Endothelial cell of umbilical vein (primary cell): ENCODE measurements around the gene EIF2B1. TPM values are rescaled to one million over a fixed set of nuclear protein-coding genes. Genes with fewer than 3 reads are reported as not detected.
"Not testable (repeated sequence)": the region's sequence is repeated elsewhere in the genome, so short reads cannot be mapped to it uniquely, and the experiment has no call there.

Experiments
- BruUV-seq: library from RNA; stranded (reverse); fragments of 400-500 nt; replicated peaks from 2 replicates; lab custom pipeline; 2021; lab: Mats Ljungman, UMichigan
- CTCF ChIA-PET: fragments of 300-600, 350-600 bp; sonication (Branson Sonifier 250); formaldehyde crosslinking; loops from one replicate; lab custom pipeline; 2021; ENCODE audit warnings: antibody characterized with exemption, inconsistent platforms; lab: Charles Lee
- POLR2A ChIA-PET: fragments of 300-600, 350-600 bp; sonication (Branson Sonifier 250); formaldehyde crosslinking; loops from one replicate; lab custom pipeline; 2021; ENCODE audit warnings: antibody characterized with exemption, inconsistent platforms; lab: Charles Lee
- DNase-seq: peaks from one replicate; pipeline ENCODE4 v3.0.0-alpha.2; 2011; ENCODE audit warnings: low read depth, low spot score
- FAIRE-seq: peaks from 2 replicates; lab custom pipeline; 2011; peaks lifted over from hg19 to GRCh38; lab: Jason Lieb, UNC
- H2AFZ ChIP-seq: 2 replicates; pipeline ENCODE4 v1.6.0; 2012; ENCODE audit warnings: low read depth, low read length, control low read depth, inconsistent platforms
- H3K27ac ChIP-seq: 2 replicates; pipeline ENCODE4 v1.5.1; 2011; ENCODE audit warnings: low read depth, mild to moderate bottlenecking, control low read depth, low read length, moderate library complexity; ENCODE audit not compliant: insufficient read depth
- H3K27me3 ChIP-seq, 2 experiments: 2 replicates each; pipeline versions ENCODE4 v1.6.0 to v1.6.1; 2011; ENCODE audit warnings: low read length in 2 of 2, mixed read lengths in 1 of 2; ENCODE audit not compliant: control insufficient read depth in 2 of 2, insufficient read depth in 2 of 2
- H3K36me3 ChIP-seq, 2 experiments: 2 replicates in 1 of 2; 3 replicates in 1 of 2; pipeline ENCODE4 v1.5.1; 2011; ENCODE audit warnings: low read length in 2 of 2, mild to moderate bottlenecking in 1 of 2, moderate library complexity in 1 of 2; ENCODE audit not compliant: control insufficient read depth in 2 of 2, insufficient read depth in 2 of 2; ENCODE audit errors: extremely low read depth in 1 of 2
- H3K4me1 ChIP-seq: 3 replicates; pipeline ENCODE4 v1.5.1; 2011; ENCODE audit warnings: mild to moderate bottlenecking, low read length; ENCODE audit not compliant: control insufficient read depth, insufficient read depth; ENCODE audit errors: extremely low read depth
- H3K4me2 ChIP-seq: 2 replicates; pipeline ENCODE4 v1.6.1; 2011; ENCODE audit warnings: low read length, control low read depth, mixed read lengths; ENCODE audit not compliant: insufficient read depth
- H3K4me3 ChIP-seq, 3 experiments: fragments of 200-600 bp in 1 of 3; sonication (generic), shearing (Covaris generic) in 1 of 3; replicated peaks in 1 of 3; 2 replicates each; pipeline ENCODE4 v1.5.1; 2011 to 2016; ENCODE audit warnings: control low read depth in 3 of 3, low read length in 3 of 3, mild to moderate bottlenecking in 2 of 3, inconsistent platforms in 1 of 3, low read depth in 1 of 3, moderate library complexity in 1 of 3; ENCODE audit not compliant: insufficient read depth in 1 of 3
- H3K79me2 ChIP-seq: 2 replicates; pipeline ENCODE4 v1.6.0; 2012; ENCODE audit warnings: low read length, inconsistent platforms; ENCODE audit not compliant: control insufficient read depth, insufficient read depth
- H3K9ac ChIP-seq: replicated peaks from 2 replicates; pipeline ENCODE3; 2011; ENCODE audit warnings: low read length, control low read depth; ENCODE audit not compliant: insufficient read depth; ENCODE audit errors: extremely low read depth
- H3K9me1 ChIP-seq: replicated peaks from 3 replicates; pipeline ENCODE4 v1.6.0; 2011; ENCODE audit warnings: mild to moderate bottlenecking, low read length; ENCODE audit not compliant: control insufficient read depth, insufficient read depth; ENCODE audit errors: extremely low read depth
- H3K9me3 ChIP-seq: replicated peaks from 2 replicates; pipeline ENCODE4 v1.5.1; 2012; ENCODE audit warnings: low read length, inconsistent platforms; ENCODE audit not compliant: control insufficient read depth, insufficient read depth
- H4K20me1 ChIP-seq: replicated peaks from 2 replicates; pipeline ENCODE3; 2011; ENCODE audit warnings: mild to moderate bottlenecking, low read length; ENCODE audit not compliant: control insufficient read depth, insufficient read depth; ENCODE audit errors: extremely low read depth
- CTCF ChIP-seq, 2 donors: IDR thresholded peaks; 1 replicate in 1 of 2; 2 replicates in 1 of 2; pipeline ENCODE4 v1.5.1; 2011; ENCODE audit warnings: low read length in 2 of 2, mild to moderate bottlenecking in 2 of 2, moderate library complexity in 2 of 2, control low read depth in 1 of 2, inconsistent platforms in 1 of 2, low read depth in 1 of 2; ENCODE audit not compliant: insufficient read depth in 1 of 2; ENCODE audit errors: extremely low read depth in 1 of 2
- EZH2 ChIP-seq: IDR thresholded peaks from 2 replicates; pipeline ENCODE4 v1.6.1; 2012; ENCODE audit warnings: borderline replicate concordance, low read depth, mild to moderate bottlenecking, moderate library complexity, low read length, inconsistent platforms; ENCODE audit not compliant: severe bottlenecking
- FOS ChIP-seq: IDR thresholded peaks from 2 replicates; pipeline ENCODE4 v1.6.1; 2011; ENCODE audit warnings: mild to moderate bottlenecking, low read length, moderate library complexity, borderline replicate concordance; ENCODE audit not compliant: insufficient read depth
- GATA2 ChIP-seq: IDR thresholded peaks from 2 replicates; pipeline ENCODE4 v1.7.0; 2011; ENCODE audit warnings: low read depth, mild to moderate bottlenecking, moderate library complexity, mixed read lengths, low read length; ENCODE audit not compliant: insufficient read length, insufficient read depth
- JUN ChIP-seq: IDR thresholded peaks from 2 replicates; pipeline ENCODE4 v1.6.1; 2011; ENCODE audit warnings: borderline replicate concordance, low read depth; ENCODE audit not compliant: insufficient read length, insufficient read depth
- MAX ChIP-seq: IDR thresholded peaks from 2 replicates; pipeline ENCODE4 v1.6.1; 2011; ENCODE audit not compliant: insufficient read depth, insufficient read length
- POLR2A ChIP-seq: IDR thresholded peaks from 2 replicates; pipeline ENCODE4 v1.6.1; 2012; ENCODE audit warnings: low read depth, mild to moderate bottlenecking, control low read depth, low read length
- dilution Hi-C: fragments of 300-500 bp; cut with MboI; formaldehyde crosslinking; loops from one replicate; pipeline ENCODE4 v1.15.0; 2019; ENCODE audit warnings: low sequenced_read_pairs; ENCODE audit not compliant: extremely low pct_ligation_motif_present
- intact Hi-C: fragments of 100-400 bp; cut with micrococcal nuclease; formaldehyde crosslinking; loops from one replicate; pipeline ENCODE4 v1.10.0; 2022
- polyA plus RNA-seq, 4 experiments: library from polyadenylated mRNA; depleted of rRNA in 3 of 4; stranded (reverse) in 3 of 4; unstranded in 1 of 4; fragments of >200 nt; gene quantifications; 2 replicates each; pipeline versions ENCODE4 v1.2.1 to v1.2.3, GENCODE V29; 2011 to 2012; ENCODE audit warnings: missing spikeins in 1 of 4
- total RNA-seq: library from RNA; stranded (reverse); gene quantifications from 2 replicates; pipeline ENCODE4 v1.2.3, GENCODE V29; 2021

The EIF2B1 gene
- total and polyA plus RNA-seq, 2 donors (not counting 3 experiments of a cell fraction or from before 2014, with no cell fraction given), result 32.6 to 61.8 TPM

GRCh38 chr12:123607756-123608155 lies 25.7 kb downstream of the EIF2B1 start:
- H3K36me3 ChIP-seq, result peaks cover 26 to 35% of the 10 kb centered on the region in 2 experiments
- DNase-seq, result no peak
- no TSS peak for BruUV-seq
- POLR2A ChIA-PET, result no interaction called here
- CTCF ChIA-PET, result no interaction called here
- H4K20me1 ChIP-seq, result no peaks in the 10 kb centered on the region
- H3K27ac ChIP-seq, result no peak overlapping the region
- H3K79me2 ChIP-seq, result peaks cover 41% of the 10 kb centered on the region
- TF ChIP-seq CTCF (IDR thresholded peaks at IDR 0.05; ENCODE audit: extremely low read depth in 1 of 2, insufficient read depth in 1 of 2, low read depth in 1 of 2, low read length in 2 of 2), result no peak
- no peak for TF ChIP-seq FOS
- no peak for TF ChIP-seq MAX
- TF ChIP-seq POLR2A, result no peak
- TF ChIP-seq GATA2, result no peak
- TF ChIP-seq EZH2, result no peak
- no peak for TF ChIP-seq JUN
- intact Hi-C loops, result no loop called here
- H3K4me3 ChIP-seq, result no peak overlapping the region
- dilution Hi-C loops, result loop anchor here (25.0 kb wide), 1 partner anchor 320 kb away; no protein-coding TSS in a partner anchor
- H3K9me1 ChIP-seq, result no peaks in the 10 kb centered on the region
- H3K9ac ChIP-seq, result no peak overlapping the region
- no peak for FAIRE-seq
- H3K4me2 ChIP-seq, result no peak overlapping the region
- H3K27me3 ChIP-seq, result no peaks in the 10 kb centered on the region
- H3K4me1 ChIP-seq, result peaks cover 4% of the 10 kb centered on the region
- H3K9me3 ChIP-seq, result no peaks in the 10 kb centered on the region
- H2AFZ ChIP-seq, result no peak overlapping the region

DNA sequence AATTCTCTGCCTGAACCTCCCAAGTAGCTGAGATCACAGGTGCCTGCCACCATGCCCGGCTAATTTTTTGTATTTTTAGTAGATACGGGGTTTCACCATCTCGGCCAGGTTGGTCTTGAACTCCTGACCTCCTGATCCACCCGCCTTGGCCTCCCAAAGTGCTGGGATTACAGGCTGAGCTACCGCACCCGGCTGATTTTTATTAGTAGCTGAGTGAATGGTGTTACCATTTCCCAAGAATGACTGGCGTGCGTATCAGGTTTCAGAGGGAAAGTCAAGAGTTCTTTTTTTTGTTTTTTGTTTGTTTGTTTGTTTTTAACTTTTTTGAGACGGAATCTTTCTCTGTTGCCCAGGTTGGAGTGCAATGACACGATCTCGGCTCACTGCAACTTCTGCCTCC lies 30.0 kb downstream of the EIF2B1 start:
- DNase-seq, H3K9ac ChIP-seq, H3K4me1 ChIP-seq, CTCF ChIA-PET, H3K27ac ChIP-seq, FAIRE-seq, H3K9me3 ChIP-seq, intact Hi-C loops, H3K9me1 ChIP-seq, H3K4me3 ChIP-seq, H4K20me1 ChIP-seq, POLR2A ChIA-PET, H2AFZ ChIP-seq, BruUV-seq, H3K27me3 ChIP-seq, H3K4me2 ChIP-seq: not testable (repeated sequence)
- H3K79me2 ChIP-seq, result peaks cover 47% of the 10 kb centered on the region
- dilution Hi-C loops, result loop anchor here (25.0 kb wide), 1 partner anchor 316 kb away; no protein-coding TSS in a partner anchor
- peaks cover 9 to 14% of the 10 kb centered on the region in 2 experiments for H3K36me3 ChIP-seq
